Upper lobe of left lung (tissue), 4 donors: Measurements from ENCODE around the gene SPAG16.

ENCODE experiments used
- EP300 ChIP-seq, 4 donors: sonication (generic); formaldehyde crosslinking; IDR thresholded peaks; one replicate each; pipeline ENCODE4 v1.5.1; 2017; ENCODE audit warnings: antibody characterized with exemption in 4 of 4, control low read depth in 2 of 4
- POLR2A ChIP-seq, 4 donors: fragments of 450-650 bp; IDR thresholded peaks; one replicate each; pipeline ENCODE4 v1.5.1; 2016 to 2017; ENCODE audit warnings: antibody characterized with exemption in 4 of 4, mild to moderate bottlenecking in 2 of 4
- TF ChIP-seq, protein P1 (sequence below), 6 experiments: fragments of 450-650 bp in 4 of 6; fragments of 200-600 bp in 2 of 6; sonication (generic) in 2 of 6; IDR thresholded peaks; one replicate each; pipeline ENCODE4 v1.5.1; 2016 to 2019; ENCODE audit warnings: antibody characterized with exemption in 6 of 6

DNA sequence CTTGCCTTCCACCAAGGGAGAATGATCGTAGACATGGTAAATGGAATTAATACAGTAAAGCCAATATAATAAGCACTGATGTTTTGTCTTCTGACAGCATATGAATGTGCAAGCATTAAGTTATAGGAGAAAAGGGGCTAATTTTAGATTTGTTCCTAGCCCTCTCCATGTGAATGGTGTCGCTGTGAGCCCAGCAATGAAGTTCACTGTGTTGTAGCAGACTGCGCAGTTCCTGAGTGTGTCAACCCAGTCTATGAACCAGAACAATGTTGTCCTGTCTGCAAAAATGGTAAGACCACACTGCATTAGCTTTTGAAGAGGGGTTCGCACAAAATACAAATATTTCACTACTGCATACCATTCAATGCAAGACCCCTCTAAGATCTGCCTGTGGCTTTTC is 1152.2 kb downstream of the SPAG16 start:
- TF ChIP-seq, protein P1, sequence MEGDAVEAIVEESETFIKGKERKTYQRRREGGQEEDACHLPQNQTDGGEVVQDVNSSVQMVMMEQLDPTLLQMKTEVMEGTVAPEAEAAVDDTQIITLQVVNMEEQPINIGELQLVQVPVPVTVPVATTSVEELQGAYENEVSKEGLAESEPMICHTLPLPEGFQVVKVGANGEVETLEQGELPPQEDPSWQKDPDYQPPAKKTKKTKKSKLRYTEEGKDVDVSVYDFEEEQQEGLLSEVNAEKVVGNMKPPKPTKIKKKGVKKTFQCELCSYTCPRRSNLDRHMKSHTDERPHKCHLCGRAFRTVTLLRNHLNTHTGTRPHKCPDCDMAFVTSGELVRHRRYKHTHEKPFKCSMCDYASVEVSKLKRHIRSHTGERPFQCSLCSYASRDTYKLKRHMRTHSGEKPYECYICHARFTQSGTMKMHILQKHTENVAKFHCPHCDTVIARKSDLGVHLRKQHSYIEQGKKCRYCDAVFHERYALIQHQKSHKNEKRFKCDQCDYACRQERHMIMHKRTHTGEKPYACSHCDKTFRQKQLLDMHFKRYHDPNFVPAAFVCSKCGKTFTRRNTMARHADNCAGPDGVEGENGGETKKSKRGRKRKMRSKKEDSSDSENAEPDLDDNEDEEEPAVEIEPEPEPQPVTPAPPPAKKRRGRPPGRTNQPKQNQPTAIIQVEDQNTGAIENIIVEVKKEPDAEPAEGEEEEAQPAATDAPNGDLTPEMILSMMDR (IDR thresholded peaks at IDR 0.05): no peak
- TF ChIP-seq POLR2A (IDR thresholded peaks at IDR 0.05) (no peak), EP300 (IDR thresholded peaks at IDR 0.05) (no peak)
